CD4-positive, alpha-beta T cell treated with Interferon alpha-2 for 1 hour (primary cell): ENCODE results near the gene NUF2.
A peak's percentile ranks its signal among the peaks of the same experiment; 100 is the strongest.
"Not testable (repeated sequence)": the region's sequence is repeated elsewhere in the genome, so short reads cannot be mapped to it uniquely, and the experiment has no call there.

Experiments
- DNase-seq, 2 donors: peaks; one replicate each; pipeline ENCODE4 v3.0.0-alpha.2; 2020 to 2022

NUF2 gene

DNA sequence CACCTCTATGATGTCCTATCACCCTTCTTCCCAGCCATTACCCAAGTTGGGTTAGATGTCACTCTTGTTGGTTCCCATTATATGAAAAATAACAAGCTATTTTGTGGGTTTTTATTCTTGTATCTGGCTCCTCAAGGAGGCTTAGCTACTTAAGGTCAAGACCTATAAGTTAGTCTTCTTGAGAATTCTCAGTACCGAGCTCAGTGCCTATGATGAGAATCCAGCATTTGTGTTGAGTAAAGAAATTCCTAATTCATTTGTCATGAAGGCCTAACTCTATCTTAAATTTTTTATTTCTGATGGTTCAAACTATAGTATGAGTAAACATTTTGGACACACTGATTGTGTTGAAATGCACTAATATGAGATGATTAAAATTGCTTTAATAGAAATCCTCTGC, 15.9 kb downstream of the NUF2 start:
- DNase-seq: no peak

DNA sequence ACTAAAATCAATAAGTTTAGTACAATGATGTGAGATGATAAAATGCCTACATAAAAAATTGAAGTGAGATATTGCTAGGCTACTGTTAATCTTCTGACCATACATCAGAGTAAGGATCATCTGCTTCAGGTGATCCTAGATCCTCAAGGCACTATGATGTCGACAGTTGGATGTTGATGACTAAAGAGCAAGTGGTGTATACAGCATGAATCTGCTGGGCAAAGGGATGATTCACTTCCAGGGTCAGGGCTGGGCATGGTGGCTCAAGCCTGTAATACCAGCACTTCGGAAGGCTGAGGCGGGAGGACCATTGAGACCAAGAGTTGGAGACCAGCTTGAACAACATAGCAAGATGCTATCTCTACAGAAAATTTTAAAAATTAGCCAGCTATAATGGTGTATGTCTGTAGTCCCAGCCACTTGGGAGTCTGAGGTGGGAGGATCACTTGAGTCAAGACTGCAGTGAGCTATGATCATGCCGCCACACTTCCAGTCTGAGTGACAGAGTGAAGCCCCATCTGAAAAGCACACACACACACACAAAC, 24.6 kb downstream of the NUF2 start:
- no peak for DNase-seq

GRCh38 chr1:163347106-163347505, 25.4 kb downstream of the NUF2 start:
- DNase-seq: no peak

- DNase-seq: no peak
Observed at GRCh38 chr1:163351912-163352311, 30.2 kb downstream of the NUF2 start.

- DNase-seq: no peak
Observed at GRCh38 chr1:163357378-163357777, 35.6 kb downstream of the NUF2 start.

DNA sequence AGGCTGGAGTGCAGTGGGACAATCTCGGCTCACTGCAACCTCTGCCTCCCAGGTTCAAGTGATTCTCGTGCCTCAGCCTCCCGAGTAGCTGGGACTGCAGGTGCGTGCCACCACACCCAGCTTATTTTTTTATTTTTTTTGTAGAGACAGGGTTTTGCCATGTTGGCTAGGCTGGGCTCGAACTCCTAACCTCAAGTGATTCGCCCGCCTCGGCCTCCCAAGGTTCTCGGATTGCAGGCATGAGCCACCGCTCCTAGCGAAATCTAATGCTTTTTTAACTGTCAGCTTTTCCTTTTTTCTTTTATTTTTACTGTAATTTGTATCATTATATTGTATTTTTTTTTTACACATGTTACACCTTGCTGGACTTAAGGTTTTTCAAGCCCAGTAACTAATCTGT, 36.4 kb downstream of the NUF2 start:
- not testable (repeated sequence) for DNase-seq

GRCh38 chr1:163361123-163361934, 39.6 kb downstream of the NUF2 start:
- peak in 1 of 2 donors; percentile 6 for DNase-seq

DNA sequence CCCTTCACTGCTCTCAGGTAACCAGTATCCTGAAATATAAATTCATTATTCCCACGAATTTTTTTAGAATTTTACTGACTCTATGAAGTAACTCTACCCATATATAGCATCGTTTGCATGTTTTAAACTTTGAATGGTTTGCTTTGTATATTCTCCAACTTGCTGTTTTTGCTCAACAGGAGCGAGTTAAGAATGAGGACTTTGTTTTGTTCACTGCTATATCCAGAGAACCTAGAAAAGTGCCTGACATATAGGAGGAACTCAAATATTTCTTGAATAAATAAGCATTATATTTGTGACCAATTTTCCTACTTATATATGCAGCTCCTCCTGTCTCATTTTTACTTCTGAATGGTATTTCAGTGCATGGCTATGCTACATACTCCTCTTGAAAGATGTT, 43.4 kb downstream of the NUF2 start:
- DNase-seq: no peak

- DNase-seq: no peak
Observed at GRCh38 chr1:163366555-163366954, 44.8 kb downstream of the NUF2 start.

DNA sequence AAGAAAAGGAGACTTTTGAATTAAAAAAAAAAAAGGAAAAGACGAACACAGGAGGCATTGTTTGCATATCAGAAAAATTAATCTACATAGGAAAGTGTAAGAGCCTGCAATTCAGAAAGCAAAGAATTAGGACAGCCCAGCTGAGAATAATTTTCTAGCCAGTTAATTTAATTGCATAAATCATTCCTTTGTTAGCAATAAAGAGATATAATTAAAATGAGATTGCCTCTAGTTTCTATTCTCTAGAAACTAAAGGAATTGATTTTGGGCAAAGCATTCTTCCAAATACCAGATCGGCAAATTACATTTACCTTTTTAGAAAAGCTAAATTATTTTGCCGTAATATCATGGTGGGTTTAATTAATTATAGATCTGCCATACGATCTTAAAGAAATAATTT, 46.0 kb downstream of the NUF2 start:
- DNase-seq: no peak

DNA sequence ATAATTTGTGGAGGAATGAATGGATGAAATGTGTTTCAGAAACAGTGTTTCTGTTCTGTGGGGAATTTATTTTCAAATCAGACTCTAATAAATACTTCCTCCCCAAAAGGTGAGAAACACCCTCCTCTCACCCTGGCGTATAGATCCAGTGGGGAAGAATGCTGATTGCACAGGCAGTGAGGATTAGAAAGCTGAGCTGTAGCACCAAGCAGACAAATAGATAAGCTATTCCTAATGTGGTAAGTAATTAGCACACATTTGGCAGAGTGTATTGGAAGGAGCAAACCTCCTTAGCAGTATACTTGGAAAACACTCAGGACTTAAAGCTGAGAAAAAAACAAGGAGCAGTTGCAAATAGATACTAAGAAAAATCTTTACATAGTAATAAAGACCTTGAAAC, 50.8 kb downstream of the NUF2 start:
- DNase-seq: no peak

GRCh38 chr1:163378554-163378953, 56.8 kb downstream of the NUF2 start:
- DNase-seq: no peak

- no peak for DNase-seq
Observed at GRCh38 chr1:163379801-163380200, 58.0 kb downstream of the NUF2 start.

DNA sequence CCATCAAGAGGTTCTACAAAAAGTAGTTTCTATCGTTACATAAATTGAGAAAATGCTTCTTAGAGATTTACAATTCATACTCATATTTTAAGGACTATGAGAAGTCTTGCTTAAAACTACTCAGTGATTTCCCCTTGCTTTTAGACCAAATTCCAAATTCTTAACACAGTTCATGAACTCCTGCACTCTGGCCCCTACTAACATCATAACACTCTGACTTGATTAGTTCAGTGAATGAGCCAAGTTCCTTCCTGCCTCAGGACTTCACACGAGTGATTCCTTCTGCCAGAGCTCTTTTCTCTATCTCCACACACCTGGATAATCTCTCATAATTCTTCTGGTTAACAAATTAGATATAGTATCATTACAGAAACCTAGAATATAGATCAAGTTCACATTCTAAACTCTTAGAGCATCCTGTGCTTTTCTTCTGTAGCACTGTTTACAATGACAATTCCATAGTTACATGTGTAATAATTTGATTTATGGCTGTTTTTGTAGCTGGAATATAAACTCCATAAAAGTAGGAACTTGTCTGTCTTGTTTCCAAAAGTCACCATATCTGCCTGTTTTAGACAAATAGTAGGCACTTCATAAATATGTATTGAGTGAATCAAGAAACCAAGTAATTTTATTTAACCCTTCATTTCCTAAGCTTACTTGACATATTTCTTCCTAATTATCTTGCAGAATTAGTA, 59.9 kb downstream of the NUF2 start:
- DNase-seq: no peak

DNA sequence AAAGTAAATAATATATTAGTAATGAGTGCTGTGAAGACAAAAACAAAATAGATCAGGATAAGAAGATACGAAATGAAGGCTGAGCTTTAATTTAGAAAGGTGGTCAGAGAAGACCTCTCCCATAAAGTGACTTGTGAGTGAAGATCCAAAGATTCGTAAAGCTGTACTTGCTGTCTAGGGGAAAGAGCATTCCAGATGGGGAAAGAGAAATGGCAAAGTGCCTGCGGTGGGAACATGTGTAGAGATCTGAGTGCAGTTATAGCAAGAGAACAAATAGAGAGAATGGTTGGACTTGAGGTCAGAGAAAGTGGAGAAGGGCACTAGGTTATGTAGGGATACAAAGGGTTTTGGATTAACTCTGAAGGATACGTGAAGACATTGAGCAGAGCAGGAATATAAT, 60.6 kb downstream of the NUF2 start:
- DNase-seq: no peak

DNA sequence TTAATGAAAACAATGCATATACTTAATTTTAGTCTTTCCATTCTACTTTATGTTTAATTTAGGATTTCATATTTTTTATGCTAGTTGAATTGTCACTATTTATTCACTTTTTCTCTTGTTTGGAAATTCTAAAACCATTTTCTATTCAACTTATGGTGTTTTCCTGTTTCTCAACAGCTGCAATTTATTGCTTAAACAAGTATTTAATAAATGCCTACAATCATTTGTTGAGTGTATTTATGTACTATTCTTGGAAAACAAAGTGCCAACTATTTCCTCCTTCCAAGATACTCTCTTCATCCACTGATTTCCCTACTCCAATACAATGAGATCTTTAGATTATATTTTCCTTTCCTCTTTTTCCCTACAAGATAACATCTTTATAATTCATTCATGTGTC, 65.4 kb downstream of the NUF2 start:
- DNase-seq: no peak

DNA sequence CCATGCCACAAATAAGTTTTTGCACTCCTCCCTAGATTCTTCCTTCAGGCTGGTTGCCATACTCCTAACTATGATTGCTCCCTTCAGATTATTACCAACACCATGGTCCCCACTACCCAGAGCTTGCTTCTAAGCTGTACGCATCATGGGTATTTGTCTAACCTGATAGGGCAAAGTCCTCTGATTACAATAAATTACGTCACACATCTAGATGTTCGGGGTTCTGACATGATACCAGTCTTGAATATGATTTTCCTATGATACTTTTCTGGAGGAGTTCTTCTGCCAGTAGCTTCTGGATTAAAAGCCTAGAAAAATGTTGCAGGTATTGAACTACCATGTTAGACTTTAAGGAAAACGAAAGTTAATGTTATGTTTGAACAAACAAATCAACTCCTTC, 67.2 kb downstream of the NUF2 start:
- DNase-seq: no peak

GRCh38 chr1:163395790-163396189, 74.0 kb downstream of the NUF2 start:
- no peak for DNase-seq

GRCh38 chr1:163397451-163398200, 75.9 kb downstream of the NUF2 start:
- DNase-seq: no peak

- DNase-seq: no peak
Observed at GRCh38 chr1:163399001-163399400, 77.2 kb downstream of the NUF2 start.

GRCh38 chr1:163399976-163400601, 78.3 kb downstream of the NUF2 start:
- no peak for DNase-seq

GRCh38 chr1:163401211-163401610, 79.5 kb downstream of the NUF2 start:
- no peak for DNase-seq
